HG03045 (cell line): Measurements from ENCODE around the gene CEP112.
"Not testable (repeated sequence)": the region's sequence is repeated elsewhere in the genome, so short reads cannot be mapped to it uniquely, and the experiment has no call there.

Experiments
- ATAC-seq: cut with Tn5 transposase; IDR thresholded peaks from one replicate; pipeline ENCODE4 v1.9.1; 2021; ENCODE audit warnings: mild to moderate bottlenecking, moderate library complexity; ENCODE audit not compliant: unreplicated experiment

CEP112 gene

GRCh38 chr17:66165537-66166123, 26.3 kb downstream of the CEP112 start:
- no peak for ATAC-seq

- ATAC-seq = not testable (repeated sequence)
Measured at GRCh38 chr17:66155055-66155454, 36.9 kb downstream of the CEP112 start.

- ATAC-seq = no peak
Measured at GRCh38 chr17:66152756-66153155, 39.2 kb downstream of the CEP112 start.

GRCh38 chr17:66150708-66151107, 41.2 kb downstream of the CEP112 start:
- no peak for ATAC-seq

- no peak for ATAC-seq
Measured at GRCh38 chr17:66149562-66149961, 42.4 kb downstream of the CEP112 start.

- no peak for ATAC-seq
Measured at GRCh38 chr17:66146394-66146793, 45.5 kb downstream of the CEP112 start.

GRCh38 chr17:66143657-66144282, 48.2 kb downstream of the CEP112 start:
- no peak for ATAC-seq

- no peak for ATAC-seq
Measured at GRCh38 chr17:66142428-66142827, 49.5 kb downstream of the CEP112 start.

- ATAC-seq = no peak
Measured at GRCh38 chr17:66138120-66138519, 53.8 kb downstream of the CEP112 start.

- no peak for ATAC-seq
Measured at GRCh38 chr17:66135896-66136295, 56.0 kb downstream of the CEP112 start.

GRCh38 chr17:66135219-66135618, 56.7 kb downstream of the CEP112 start:
- no peak for ATAC-seq

- no peak for ATAC-seq
Measured at GRCh38 chr17:66129759-66130158, 62.2 kb downstream of the CEP112 start.

- no peak for ATAC-seq
Measured at GRCh38 chr17:66126231-66126630, 65.7 kb downstream of the CEP112 start.

- no peak for ATAC-seq
Measured at GRCh38 chr17:66123163-66123562, 68.8 kb downstream of the CEP112 start.

GRCh38 chr17:66115246-66115645, 76.7 kb downstream of the CEP112 start:
- ATAC-seq = no peak

GRCh38 chr17:66114609-66115008, 77.3 kb downstream of the CEP112 start:
- no peak for ATAC-seq

- no peak for ATAC-seq
Measured at GRCh38 chr17:66107731-66108130, 84.2 kb downstream of the CEP112 start.

GRCh38 chr17:66098040-66098439, 93.9 kb downstream of the CEP112 start:
- ATAC-seq = no peak

- ATAC-seq = no peak
Measured at GRCh38 chr17:66094727-66095126, 97.2 kb downstream of the CEP112 start.

- no peak for ATAC-seq
Measured at GRCh38 chr17:66091445-66092080, 100.4 kb downstream of the CEP112 start.

- ATAC-seq = no peak
Measured at GRCh38 chr17:66089764-66090163, 102.2 kb downstream of the CEP112 start.

- ATAC-seq = no peak
Measured at GRCh38 chr17:66088173-66088572, 103.8 kb downstream of the CEP112 start.
